ENCODE data around the gene ERN2.
"Not testable (repeated sequence)": the region's sequence is repeated elsewhere in the genome, so short reads cannot be mapped to it uniquely, and the experiment has no call there.

Gene ERN2

GRCh38 chr16:23754594-23755483 is 41.8 kb upstream of the ERN2 start, which contains the start of gene CHP2:
Gene CHP2, plus strand, starts transcription at chr16:23755026. Its CDS starts 24 bp downstream, at chr16:23755050.
- Histone ChIP-seq H3K36me3 (ENCODE audit: insufficient read depth) (no peaks in the 10 kb centered on the region), H3K4me1 (ENCODE audit: low read depth, poor library complexity, severe bottlenecking) (no peaks in the 10 kb centered on the region), H4K20me1 (ENCODE audit: insufficient read depth) (no peaks in the 10 kb centered on the region), H3K27me3 (ENCODE audit: insufficient read depth, low read depth) (no peaks in the 10 kb centered on the region), H3K4me2 (no peak within 1 kb of the TSS), H3K9ac (no peak within 1 kb of the TSS), H3K27ac (no peak within 1 kb of the TSS), H2AFZ (ENCODE audit: low read depth) (no peak within 1 kb of the TSS), H3K79me2 (ENCODE audit: insufficient read depth, low read depth) (no peaks in the 10 kb centered on the region), H3K4me3 (IDR thresholded peaks at IDR 0.05; ENCODE audit: insufficient read depth, low read depth, low read length) (no peak within 1 kb of the TSS)
- TF ChIP-seq CTCF (conservative IDR thresholded peaks at IDR 0.05; ENCODE audit: low read depth, low read length) = no peak

- no peaks in the 10 kb centered on the region for H3K27me3 ChIP-seq (ENCODE audit: insufficient read depth, low read depth)
- TF ChIP-seq CTCF (conservative IDR thresholded peaks at IDR 0.05; ENCODE audit: low read depth, low read length) = no peak
- H3K36me3 ChIP-seq (ENCODE audit: insufficient read depth) = no peaks in the 10 kb centered on the region
- no peak overlapping the region for H3K9ac ChIP-seq
- H3K4me1 ChIP-seq (ENCODE audit: low read depth, poor library complexity, severe bottlenecking) = no peaks in the 10 kb centered on the region
- H4K20me1 ChIP-seq (ENCODE audit: insufficient read depth) = no peaks in the 10 kb centered on the region
- H2AFZ ChIP-seq (ENCODE audit: low read depth) = no peak overlapping the region
- H3K79me2 ChIP-seq (ENCODE audit: insufficient read depth, low read depth) = no peaks in the 10 kb centered on the region
- H3K4me3 ChIP-seq (IDR thresholded peaks at IDR 0.05; ENCODE audit: insufficient read depth, low read depth, low read length) = no peak overlapping the region
- no peak overlapping the region for H3K4me2 ChIP-seq
- no peak overlapping the region for H3K27ac ChIP-seq
Measured at GRCh38 chr16:23753908-23754593, 41.0 kb upstream of the ERN2 start.

GRCh38 chr16:23751053-23751452 is 38.0 kb upstream of the ERN2 start:
- H3K36me3 ChIP-seq (ENCODE audit: insufficient read depth); H3K4me3 ChIP-seq (IDR thresholded peaks at IDR 0.05; ENCODE audit: insufficient read depth, low read depth, low read length); H3K27ac ChIP-seq; H3K4me2 ChIP-seq; H3K9ac ChIP-seq; H3K79me2 ChIP-seq (ENCODE audit: insufficient read depth, low read depth); H3K27me3 ChIP-seq (ENCODE audit: insufficient read depth, low read depth); H2AFZ ChIP-seq (ENCODE audit: low read depth); H3K4me1 ChIP-seq (ENCODE audit: low read depth, poor library complexity, severe bottlenecking); H4K20me1 ChIP-seq (ENCODE audit: insufficient read depth): not testable (repeated sequence)

GRCh38 chr16:23748630-23749029 is 35.6 kb upstream of the ERN2 start:
- H4K20me1 ChIP-seq (ENCODE audit: insufficient read depth) = no peaks in the 10 kb centered on the region
- no peaks in the 10 kb centered on the region for H3K36me3 ChIP-seq (ENCODE audit: insufficient read depth)
- no peak overlapping the region for H3K9ac ChIP-seq
- no peaks in the 10 kb centered on the region for H3K79me2 ChIP-seq (ENCODE audit: insufficient read depth, low read depth)
- no peak for TF ChIP-seq CTCF (conservative IDR thresholded peaks at IDR 0.05; ENCODE audit: low read depth, low read length)
- H3K27ac ChIP-seq = no peak overlapping the region
- H2AFZ ChIP-seq (ENCODE audit: low read depth) = no peak overlapping the region
- no peaks in the 10 kb centered on the region for H3K27me3 ChIP-seq (ENCODE audit: insufficient read depth, low read depth)
- H3K4me1 ChIP-seq (ENCODE audit: low read depth, poor library complexity, severe bottlenecking) = no peaks in the 10 kb centered on the region
- no peak overlapping the region for H3K4me2 ChIP-seq
- no peak overlapping the region for H3K4me3 ChIP-seq (IDR thresholded peaks at IDR 0.05; ENCODE audit: insufficient read depth, low read depth, low read length)
